H7 (cell line): ENCODE data around the gene CAPG. TPM values are rescaled to one million over a fixed set of nuclear protein-coding genes. Genes with fewer than 3 reads are reported as not detected.
A peak's percentile ranks its signal among the peaks of the same experiment; 100 is the strongest.
"Not testable (repeated sequence)": the region's sequence is repeated elsewhere in the genome, so short reads cannot be mapped to it uniquely, and the experiment has no call there.

Experiments
- DNase-seq: peaks from one replicate; pipeline ENCODE4 v3.0.0; 2012
- H3K27me3 ChIP-seq: 2 replicates; pipeline ENCODE4 v1.6.0; 2011; ENCODE audit warnings: mild to moderate bottlenecking, low read length; ENCODE audit not compliant: control insufficient read depth, insufficient read depth
- H3K36me3 ChIP-seq: replicated peaks from 2 replicates; pipeline ENCODE4 v1.5.1; 2011; ENCODE audit warnings: low read length; ENCODE audit not compliant: control insufficient read depth, insufficient read depth
- H3K4me3 ChIP-seq: 2 replicates; pipeline ENCODE4 v1.5.1; 2011; ENCODE audit warnings: low read depth, mild to moderate bottlenecking, control low read depth, low read length, moderate library complexity; ENCODE audit not compliant: insufficient read depth
- total RNA-seq: library from RNA; depleted of rRNA; stranded (reverse); fragments of >200 nt; shearing (Covaris generic); gene quantifications from 2 replicates; pipeline ENCODE4 v1.2.3, GENCODE V29; 2014

The CAPG gene
- total RNA-seq, 1 experiment from 2014 or later = 242 TPM

DNA sequence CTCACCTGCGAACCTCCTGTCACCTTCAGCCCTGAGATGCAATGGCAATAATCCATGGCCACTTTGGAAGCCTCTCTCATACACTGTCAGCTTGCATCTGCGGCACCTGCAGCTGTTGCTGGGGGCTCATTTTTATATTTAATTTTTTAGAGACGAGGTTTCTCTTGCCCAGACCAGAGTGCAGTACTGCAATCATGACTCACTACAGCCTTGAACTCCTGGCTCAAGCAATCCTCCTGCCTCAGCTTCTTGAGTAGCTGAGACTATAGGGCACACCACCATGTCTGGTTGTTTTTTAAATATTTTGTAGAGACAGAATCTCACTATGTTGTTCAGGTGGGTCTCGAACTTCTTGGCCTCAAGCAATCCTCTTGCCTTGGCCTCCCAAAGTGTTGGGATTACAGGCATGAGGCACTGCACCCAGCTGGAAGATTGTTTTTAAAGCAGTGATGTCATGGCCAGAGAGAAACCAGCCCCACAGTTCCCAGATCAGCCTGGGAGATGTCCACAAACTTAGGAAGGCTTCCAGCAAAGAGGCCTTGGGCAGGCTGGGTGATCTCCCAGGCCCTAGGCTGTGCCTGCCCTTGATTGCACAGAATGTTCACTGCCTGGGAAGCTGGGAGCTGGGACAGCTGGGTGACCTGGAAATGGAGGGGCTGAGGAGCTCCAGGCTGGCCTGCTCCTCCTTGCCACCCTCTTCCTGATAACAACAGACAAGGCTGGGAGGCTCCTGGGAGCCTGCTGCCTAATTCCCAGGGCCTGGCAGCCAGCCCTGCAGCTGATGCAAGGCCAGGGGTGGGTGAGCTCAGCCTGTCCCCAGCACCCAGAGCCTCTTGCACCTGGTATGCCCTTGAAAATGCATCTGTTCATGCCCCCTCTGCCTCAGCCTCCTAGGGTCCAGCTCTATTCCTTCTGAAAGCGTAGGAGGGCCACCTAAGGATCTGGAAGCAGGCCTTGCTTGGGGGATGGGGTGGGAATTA, 35.4 kb upstream of the CAPG start:
- H3K27me3 ChIP-seq = no peaks in the 10 kb centered on the region; the same call in 1 of the 2 replicates
- H3K36me3 ChIP-seq = no peaks in the 10 kb centered on the region
- peak; percentile 33 for DNase-seq
- no peak overlapping the region for H3K4me3 ChIP-seq

DNA sequence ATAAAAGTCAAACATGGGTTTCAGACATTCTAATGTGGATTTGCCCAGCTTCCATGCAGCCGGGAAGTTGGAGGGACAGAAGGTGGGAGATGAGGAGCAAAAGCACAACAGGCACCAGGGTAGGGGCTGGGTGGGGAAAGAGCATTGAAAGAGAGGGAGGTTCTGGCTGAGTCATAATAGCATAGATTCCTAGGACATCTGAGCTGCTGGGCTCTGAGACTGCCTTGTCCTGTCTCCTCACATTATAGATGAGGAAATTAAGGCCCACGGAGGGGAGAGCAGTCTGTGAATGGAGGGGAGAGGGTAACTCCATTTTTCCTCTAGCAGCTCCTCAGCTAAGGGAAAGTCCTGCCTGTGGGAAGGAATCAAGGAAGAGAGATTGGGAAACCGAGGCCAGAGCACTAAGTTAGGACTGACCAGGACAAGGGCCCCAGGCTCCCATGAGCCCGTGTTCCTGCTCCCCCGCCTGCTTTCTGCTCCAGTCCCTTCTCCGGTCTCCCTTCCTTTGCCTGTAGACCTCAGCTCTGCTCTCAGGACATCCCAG, 34.5 kb upstream of the CAPG start:
- Histone ChIP-seq H3K36me3 (no peaks in the 10 kb centered on the region), H3K27me3 (no peaks in the 10 kb centered on the region; the same call in 1 of the 2 replicates), H3K4me3 (no peak overlapping the region)
- DNase-seq = no peak

DNA sequence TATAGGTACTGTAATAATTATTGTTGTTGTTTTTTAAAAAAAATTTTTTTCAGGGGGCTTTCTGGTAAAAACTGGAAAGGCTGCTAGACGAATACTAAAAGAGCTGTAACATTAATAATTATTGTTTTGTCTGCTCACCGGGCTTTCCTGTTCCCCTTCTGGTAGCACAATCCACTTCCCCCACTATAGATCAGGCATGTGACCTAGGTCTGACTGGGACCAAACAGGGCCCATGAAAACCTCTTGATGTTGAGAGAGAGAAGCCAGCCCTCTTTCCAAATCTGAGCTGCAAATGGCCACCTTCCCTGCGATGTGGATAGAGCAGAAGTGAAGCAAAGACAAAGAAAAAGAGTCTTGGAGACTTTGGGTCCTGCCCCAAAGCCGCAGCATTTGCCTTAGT, 31.7 kb upstream of the CAPG start:
- H3K27me3 ChIP-seq = no peaks in the 10 kb centered on the region; the same call in 1 of the 2 replicates
- no peaks in the 10 kb centered on the region for H3K36me3 ChIP-seq
- DNase-seq = peak; percentile 16
- no peak overlapping the region for H3K4me3 ChIP-seq

DNA sequence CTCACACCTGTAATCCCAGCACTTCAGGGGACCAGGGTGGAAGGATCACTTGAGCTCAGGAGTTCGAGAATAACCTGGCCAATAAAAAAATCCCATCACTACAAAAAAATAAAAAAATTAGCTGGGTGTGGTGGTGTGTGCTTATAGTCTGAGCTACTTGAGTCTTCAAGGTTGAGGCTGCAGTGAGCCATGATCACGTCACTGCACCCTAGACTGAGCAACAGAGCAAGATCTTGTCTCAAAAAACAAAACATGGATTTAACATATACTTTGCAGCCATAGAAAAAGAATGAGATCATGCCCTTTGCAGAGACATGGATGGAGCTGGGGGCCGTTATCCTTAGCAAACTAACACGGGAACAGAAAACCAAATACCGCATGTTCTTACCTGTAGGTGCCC, 30.6 kb upstream of the CAPG start:
- no peaks in the 10 kb centered on the region for H3K36me3 ChIP-seq
- H3K27me3 ChIP-seq = no peaks in the 10 kb centered on the region; the same call in 1 of the 2 replicates
- H3K4me3 ChIP-seq = no peak overlapping the region
- no peak for DNase-seq

DNA sequence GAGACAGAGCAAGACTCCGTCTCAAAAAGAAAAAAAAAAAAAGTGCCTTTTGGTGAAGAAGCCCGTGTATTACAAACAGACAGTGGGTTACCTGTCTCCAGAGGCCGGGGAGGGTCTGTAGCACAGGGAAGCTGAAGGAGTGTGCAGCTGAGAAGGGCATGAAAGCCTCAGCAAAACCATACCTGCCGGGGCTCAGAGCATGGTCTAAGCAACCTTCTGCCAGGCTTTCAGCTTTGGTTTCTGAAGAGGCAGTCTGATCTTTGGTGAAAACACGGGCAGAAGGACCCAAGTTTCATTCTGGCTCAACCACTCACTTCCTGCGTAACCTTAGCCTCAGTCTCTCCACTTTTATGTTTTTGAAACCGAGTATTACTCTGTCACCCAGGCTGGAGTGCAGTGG, 29.8 kb upstream of the CAPG start:
- DNase-seq = no peak
- Histone ChIP-seq H3K4me3 (no peak overlapping the region), H3K36me3 (no peaks in the 10 kb centered on the region), H3K27me3 (no peaks in the 10 kb centered on the region; the same call in 1 of the 2 replicates)

DNA sequence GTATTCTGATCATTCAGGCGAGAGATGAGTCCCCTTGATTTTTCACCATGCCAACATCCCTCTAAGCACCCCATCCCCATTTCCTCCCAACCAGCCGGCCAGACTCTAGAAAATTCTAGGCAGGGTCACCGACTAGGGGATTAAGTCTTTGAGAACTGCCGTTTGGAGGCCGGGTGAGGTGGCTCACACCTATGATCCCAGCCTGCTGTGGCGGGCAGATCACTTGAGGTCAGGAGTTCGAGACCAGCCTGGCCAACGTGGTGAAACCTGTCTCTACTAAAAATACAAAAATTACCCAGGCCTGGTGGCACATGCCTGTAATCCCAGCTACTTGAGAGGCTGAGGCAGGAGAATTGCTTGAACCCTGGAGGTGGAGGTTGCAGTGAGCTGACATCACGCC, 29.4 kb upstream of the CAPG start:
- not testable (repeated sequence) for H3K36me3 ChIP-seq, H3K4me3 ChIP-seq, H3K27me3 ChIP-seq, DNase-seq

DNA sequence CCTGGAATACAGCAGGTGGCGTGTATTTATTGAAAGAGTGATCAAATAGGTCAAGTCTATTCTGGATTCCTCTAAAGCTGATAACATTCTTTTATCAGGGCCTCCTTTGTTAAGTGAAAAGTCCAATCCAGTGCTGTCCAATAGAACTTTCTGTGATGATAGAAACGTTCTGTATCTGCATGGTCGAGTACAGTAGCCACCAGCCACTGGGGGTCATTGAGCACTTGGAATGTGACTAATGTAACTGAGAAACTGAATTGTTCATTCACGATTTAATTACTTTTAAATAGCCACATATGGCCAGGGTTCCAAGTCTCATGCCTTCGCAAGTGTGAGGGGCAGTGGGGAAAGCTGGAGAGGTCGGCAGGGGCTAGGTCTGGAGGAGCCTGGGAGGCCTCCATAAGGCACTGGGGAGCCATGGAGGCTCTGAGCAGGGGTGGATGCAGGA, 28.9 kb upstream of the CAPG start:
- Histone ChIP-seq H3K4me3 (no peak overlapping the region), H3K27me3 (no peaks in the 10 kb centered on the region), H3K36me3 (no peaks in the 10 kb centered on the region)
- no peak for DNase-seq

DNA sequence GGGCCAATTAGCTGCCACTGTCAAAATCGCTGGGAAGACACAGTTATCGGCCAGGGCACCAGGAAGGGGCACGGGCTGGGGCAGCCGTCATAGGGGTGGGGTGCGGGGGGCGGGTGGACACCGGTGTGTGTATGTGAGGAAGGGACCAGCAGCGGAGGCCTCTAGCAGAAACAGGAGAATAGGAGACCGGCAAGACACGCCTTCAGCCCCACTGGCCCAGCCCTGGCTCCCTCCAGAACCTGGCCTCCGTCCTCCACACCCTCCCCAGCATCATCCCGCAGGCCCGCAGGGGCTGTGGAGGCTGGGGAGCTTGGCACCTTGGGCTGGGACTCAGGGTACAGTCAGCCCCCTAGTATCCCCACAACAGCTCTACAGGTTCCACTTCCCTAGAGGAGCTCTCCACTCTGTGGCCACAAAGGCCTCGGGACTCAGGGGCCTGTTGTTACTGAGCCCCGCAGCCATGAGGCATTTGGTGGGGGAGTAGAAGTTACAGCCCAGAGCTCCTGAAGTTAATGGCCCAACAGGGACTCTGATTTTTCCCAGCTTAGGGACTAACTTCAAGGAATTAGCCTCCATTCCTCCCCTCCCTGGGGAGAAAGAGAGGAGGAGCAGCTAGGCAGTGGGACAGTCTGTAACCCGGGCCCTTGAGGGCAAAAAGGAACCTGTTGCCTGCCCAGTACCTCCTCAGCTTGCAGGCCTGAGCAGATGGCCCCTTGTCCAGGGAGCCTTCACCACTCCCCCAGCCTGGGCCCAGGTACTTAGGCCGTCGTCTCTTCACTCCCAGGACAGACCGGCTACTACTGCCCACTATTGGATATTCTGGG, 28.2 kb upstream of the CAPG start:
- H3K36me3 ChIP-seq = no peaks in the 10 kb centered on the region
- H3K27me3 ChIP-seq = no peaks in the 10 kb centered on the region
- peak; percentile 76 for DNase-seq
- peak overlapping the region; percentile 23 for H3K4me3 ChIP-seq

DNA sequence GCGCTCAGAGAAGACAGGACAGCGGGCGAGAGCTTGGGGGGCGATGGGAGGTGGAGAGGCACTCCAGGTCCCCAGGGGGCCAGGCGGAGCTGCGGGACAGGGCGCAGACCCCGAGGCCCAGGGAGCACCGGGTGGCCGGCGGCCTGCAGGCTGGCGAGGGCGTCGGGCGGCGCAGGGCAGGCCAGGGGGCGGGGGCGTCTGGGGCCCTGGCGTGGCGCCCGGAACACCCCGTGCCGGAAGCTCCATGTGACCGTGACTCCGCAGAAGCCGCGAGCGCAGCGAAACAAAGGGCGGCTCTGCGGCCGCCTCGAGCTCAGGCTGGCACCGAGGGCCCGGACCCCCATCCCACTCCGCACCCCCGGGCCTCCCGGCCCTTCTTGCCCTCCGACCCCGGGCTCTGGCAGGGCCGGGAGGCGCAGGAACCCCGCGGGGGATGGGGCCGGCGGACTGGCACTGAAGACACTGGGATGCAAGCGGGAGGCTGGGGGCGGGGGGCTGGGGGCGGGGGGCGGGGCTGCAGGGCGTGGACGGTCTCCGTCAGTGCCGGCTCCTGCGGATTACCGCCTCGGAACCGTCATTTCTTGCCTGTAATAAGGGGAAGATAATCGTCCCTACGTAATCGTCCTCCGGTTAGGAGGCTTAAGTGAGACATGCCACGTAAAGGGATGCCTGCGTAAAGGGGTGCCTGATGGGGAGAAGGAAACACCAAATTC, 27.5 kb upstream of the CAPG start:
- H3K4me3 ChIP-seq = peak overlapping the region; percentile 35
- no peaks in the 10 kb centered on the region for H3K27me3 ChIP-seq
- peak; percentile 95 for DNase-seq
- no peaks in the 10 kb centered on the region for H3K36me3 ChIP-seq

DNA sequence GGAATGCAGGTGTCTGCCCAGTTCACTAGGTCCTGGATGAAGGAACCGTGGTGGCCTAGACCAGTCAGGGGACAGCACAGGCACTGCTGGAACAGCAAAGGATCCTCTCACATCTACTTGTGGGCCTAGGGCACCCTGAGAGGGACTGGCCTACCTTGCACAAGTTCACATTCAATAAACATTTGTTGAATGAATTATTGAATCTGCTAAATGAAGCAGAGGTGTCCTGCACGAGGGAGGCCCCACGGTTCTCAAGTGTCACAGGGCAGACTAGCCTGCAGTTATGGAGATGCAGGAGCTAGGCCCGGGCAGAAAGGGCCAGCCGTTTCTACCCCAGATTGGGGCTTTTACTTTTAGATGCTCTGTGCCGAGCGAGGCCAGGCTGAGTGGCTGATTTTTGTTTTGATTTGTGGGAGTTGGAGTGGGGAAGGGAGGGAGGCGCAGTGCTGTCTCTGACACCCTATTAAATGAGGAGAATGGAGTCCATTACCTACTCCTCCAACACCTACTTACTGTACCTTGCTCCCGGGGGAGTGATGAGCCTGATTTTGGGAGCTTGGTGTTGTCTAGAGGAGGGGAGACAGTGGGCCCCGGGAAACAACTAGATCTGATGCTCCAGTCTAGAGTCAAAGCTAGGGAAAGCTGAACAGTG, 26.8 kb upstream of the CAPG start:
- DNase-seq = no peak
- Histone ChIP-seq H3K4me3 (no peak overlapping the region), H3K36me3 (no peaks in the 10 kb centered on the region), H3K27me3 (no peaks in the 10 kb centered on the region)

DNA sequence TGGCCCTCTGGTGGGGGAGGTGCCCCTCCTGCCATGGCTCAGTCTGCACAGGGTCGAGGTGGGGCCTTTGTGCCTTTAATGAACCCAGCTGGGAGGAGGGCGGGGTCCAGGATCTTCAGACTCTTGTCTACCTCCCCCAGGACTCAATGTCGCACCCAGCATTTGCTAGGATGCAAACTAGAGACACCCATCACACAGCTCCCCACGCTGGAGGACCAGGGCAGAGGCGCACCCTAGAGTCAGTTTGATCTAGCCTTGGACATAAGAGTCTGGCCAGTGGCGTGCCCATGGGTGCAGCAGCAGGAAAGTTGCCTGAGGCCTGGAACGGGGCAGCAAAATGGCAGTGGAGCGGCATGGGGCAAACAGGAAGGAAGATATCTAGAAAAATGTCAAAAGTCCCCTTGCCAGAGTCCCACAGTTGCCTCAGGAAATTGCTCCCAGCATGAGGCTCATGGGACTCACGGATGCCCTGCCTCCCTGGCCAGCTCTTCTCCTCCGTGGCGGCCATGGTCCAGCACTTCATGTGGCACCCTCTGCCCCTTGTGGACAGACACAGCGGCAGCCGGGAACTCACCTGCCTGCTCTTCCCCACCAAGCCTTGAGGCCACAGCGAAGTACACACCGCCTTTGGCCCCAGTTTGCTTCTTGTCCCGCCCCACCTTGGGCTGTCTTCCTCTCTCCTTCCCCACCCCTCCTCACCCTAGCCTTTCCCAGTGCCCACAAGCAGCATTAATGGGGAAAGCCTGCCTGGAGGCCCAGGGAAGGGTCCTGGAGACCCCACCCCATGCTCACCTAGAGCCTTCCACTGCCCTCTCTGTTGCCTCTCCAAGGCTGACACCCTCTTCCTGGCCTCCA, 26.0 kb upstream of the CAPG start:
- Histone ChIP-seq H3K4me3 (no peak overlapping the region), H3K36me3 (no peaks in the 10 kb centered on the region), H3K27me3 (no peaks in the 10 kb centered on the region)
- peak; percentile 79 for DNase-seq

DNA sequence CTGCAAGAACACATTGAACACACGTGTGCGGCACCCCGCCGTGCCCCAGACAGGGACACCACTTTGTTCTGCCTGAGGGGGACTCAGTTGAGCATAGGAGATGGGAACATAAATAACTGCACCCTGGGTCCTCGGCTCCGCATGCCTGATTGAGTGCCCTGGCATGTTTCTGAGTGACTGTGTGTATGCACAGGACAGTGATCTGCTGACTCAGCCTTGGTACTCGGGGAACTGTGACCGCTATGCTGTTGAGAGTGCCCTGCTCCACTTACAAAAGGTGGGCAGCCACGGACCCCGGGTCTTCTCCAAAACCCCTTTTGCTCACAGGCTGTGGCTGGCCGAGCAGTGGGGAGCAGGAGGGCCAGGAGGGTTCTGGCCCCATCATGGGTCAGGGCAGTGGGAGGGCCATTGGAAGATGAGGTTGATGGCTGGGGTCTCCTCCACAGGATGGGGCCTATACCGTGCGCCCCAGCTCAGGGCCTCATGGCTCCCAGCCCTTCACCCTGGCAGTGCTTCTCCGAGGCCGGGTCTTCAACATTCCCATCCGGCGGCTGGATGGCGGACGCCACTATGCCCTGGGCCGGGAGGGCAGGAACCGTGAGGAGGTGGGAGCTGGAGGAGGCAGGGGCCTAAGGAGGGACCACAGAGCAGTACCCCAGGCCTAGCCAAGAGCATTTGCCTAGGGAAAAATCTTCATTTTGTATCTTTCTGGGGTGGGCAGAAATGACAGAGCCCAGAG, 25.2 kb upstream of the CAPG start:
- no peaks in the 10 kb centered on the region for H3K27me3 ChIP-seq

More for the DNA sequence above, 25.2 kb upstream of the CAPG start:
- DNase-seq = peak; percentile 48
- H3K36me3 ChIP-seq = no peaks in the 10 kb centered on the region
- H3K4me3 ChIP-seq = no peak overlapping the region
